Loucy (cell line): ENCODE results near the gene EXOC3L1.

ENCODE experiments used
- H2AFZ ChIP-seq: fragments of 200-600 bp; sonication (generic); 2 replicates; pipeline ENCODE4 v1.6.0; 2016; ENCODE audit warnings: antibody characterized with exemption, mild to moderate bottlenecking, low read length, moderate library complexity
- H3F3A ChIP-seq: fragments of 200-600 bp; 2 replicates; pipeline ENCODE4 v1.6.0; 2016; ENCODE audit warnings: antibody characterized with exemption, low read depth, mild to moderate bottlenecking
- H3K27me3 ChIP-seq: fragments of 200-600 bp; sonication (generic); 2 replicates; pipeline ENCODE4 v1.6.1; 2014; ENCODE audit warnings: low read length, mild to moderate bottlenecking; ENCODE audit not compliant: insufficient read depth, poor library complexity, severe bottlenecking
- H3K36me3 ChIP-seq: fragments of 200-600 bp; sonication (generic); 2 replicates; pipeline ENCODE4 v1.6.1; 2016; ENCODE audit warnings: low read length; ENCODE audit not compliant: insufficient read depth
- H3K4me1 ChIP-seq: fragments of 200-600 bp; sonication (generic); 2 replicates; pipeline ENCODE4 v1.5.1; 2014; ENCODE audit warnings: low read length, mild to moderate bottlenecking; ENCODE audit not compliant: insufficient read depth, poor library complexity, severe bottlenecking
- H3K4me2 ChIP-seq: fragments of 200-600 bp; sonication (generic); 2 replicates; pipeline ENCODE4 v1.6.0; 2014; ENCODE audit warnings: antibody characterized with exemption, low read length, low read depth, mild to moderate bottlenecking; ENCODE audit not compliant: poor library complexity, severe bottlenecking
- H3K4me3 ChIP-seq: fragments of 200-600 bp; sonication (generic); 2 replicates; pipeline ENCODE4 v1.5.1; 2014; ENCODE audit warnings: low read length, mild to moderate bottlenecking, mixed read lengths; ENCODE audit not compliant: poor library complexity, severe bottlenecking
- H3K79me2 ChIP-seq: fragments of 200-600 bp; sonication (generic); 2 replicates; pipeline ENCODE4 v1.6.1; 2014; ENCODE audit warnings: low read length; ENCODE audit not compliant: insufficient read depth
- H3K9ac ChIP-seq: fragments of 200-600 bp; sonication (generic); 2 replicates; pipeline ENCODE4 v1.6.0; 2014; ENCODE audit warnings: mild to moderate bottlenecking, low read depth, low read length, moderate library complexity; ENCODE audit not compliant: poor library complexity, severe bottlenecking
- H3K9me2 ChIP-seq: fragments of 200-600 bp; sonication (generic); replicated peaks from 2 replicates; pipeline ENCODE4 v1.6.1; 2016; ENCODE audit warnings: low read depth, low read length, mixed read lengths
- H3K9me3 ChIP-seq: fragments of 200-600 bp; sonication (generic); 2 replicates; pipeline ENCODE4 v1.6.1; 2014; ENCODE audit warnings: mild to moderate bottlenecking, antibody characterized with exemption, low read length, low read depth; ENCODE audit not compliant: insufficient read depth
- H4K20me1 ChIP-seq: fragments of 200-600 bp; sonication (generic); 2 replicates; pipeline ENCODE4 v1.6.0; 2014; ENCODE audit warnings: antibody characterized with exemption, low read length, mild to moderate bottlenecking; ENCODE audit not compliant: insufficient read depth, poor library complexity, severe bottlenecking
- EZH2phosphoT487 ChIP-seq: fragments of 200-600 bp; IDR thresholded peaks from 2 replicates; pipeline ENCODE4 v1.6.1; 2018; ENCODE audit warnings: antibody characterized with exemption, mild to moderate bottlenecking, moderate library complexity, borderline replicate concordance
- TF ChIP-seq, protein P1 (sequence below): fragments of 200-600 bp; sonication (generic); conservative IDR thresholded peaks from 2 replicates; pipeline ENCODE4 v1.5.1; 2014; ENCODE audit warnings: mild to moderate bottlenecking, antibody characterized with exemption, low read length

The EXOC3L1 gene

DNA sequence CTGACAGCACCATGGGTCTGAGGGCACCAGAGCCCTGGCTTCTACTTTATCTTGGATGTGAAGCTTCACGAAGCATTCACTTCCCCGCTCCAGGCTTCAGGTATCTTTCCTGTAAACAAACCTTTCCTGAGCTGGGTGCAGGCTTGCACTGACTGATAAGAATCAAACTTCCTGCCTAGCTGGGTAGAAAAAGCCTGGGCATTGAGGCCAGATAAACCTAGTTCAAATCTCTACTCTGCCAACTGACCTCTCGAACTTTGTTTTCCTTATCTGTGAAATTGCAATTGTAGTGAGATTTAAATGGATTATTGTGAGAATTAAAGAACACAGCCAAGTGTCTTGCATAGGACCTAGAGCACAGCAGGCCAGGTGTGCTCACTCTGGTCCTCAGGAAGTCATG is 34.1 kb upstream of the EXOC3L1 start:
- Histone ChIP-seq H3K27me3 (no peaks in the 10 kb centered on the region), H3K36me3 (peaks cover 5% of the 10 kb centered on the region; the same call in 1 of the 2 replicates), H3K4me3 (peak overlapping the region; percentile 6), H4K20me1 (peaks cover 8% of the 10 kb centered on the region), H3K9ac (peak overlapping the region; percentile 36), H3K4me1 (peaks cover 42% of the 10 kb centered on the region), H3K4me2 (peak overlapping the region; percentile 91), H3K9me3 (no peaks in the 10 kb centered on the region), H3K79me2 (peaks cover 21% of the 10 kb centered on the region), H2AFZ (no peak overlapping the region), H3K9me2 (no peaks in the 10 kb centered on the region), H3F3A (peaks cover 8% of the 10 kb centered on the region)
- TF ChIP-seq EZH2phosphoT487, result no peak
- TF ChIP-seq, protein P1, sequence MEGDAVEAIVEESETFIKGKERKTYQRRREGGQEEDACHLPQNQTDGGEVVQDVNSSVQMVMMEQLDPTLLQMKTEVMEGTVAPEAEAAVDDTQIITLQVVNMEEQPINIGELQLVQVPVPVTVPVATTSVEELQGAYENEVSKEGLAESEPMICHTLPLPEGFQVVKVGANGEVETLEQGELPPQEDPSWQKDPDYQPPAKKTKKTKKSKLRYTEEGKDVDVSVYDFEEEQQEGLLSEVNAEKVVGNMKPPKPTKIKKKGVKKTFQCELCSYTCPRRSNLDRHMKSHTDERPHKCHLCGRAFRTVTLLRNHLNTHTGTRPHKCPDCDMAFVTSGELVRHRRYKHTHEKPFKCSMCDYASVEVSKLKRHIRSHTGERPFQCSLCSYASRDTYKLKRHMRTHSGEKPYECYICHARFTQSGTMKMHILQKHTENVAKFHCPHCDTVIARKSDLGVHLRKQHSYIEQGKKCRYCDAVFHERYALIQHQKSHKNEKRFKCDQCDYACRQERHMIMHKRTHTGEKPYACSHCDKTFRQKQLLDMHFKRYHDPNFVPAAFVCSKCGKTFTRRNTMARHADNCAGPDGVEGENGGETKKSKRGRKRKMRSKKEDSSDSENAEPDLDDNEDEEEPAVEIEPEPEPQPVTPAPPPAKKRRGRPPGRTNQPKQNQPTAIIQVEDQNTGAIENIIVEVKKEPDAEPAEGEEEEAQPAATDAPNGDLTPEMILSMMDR, result no peak

DNA sequence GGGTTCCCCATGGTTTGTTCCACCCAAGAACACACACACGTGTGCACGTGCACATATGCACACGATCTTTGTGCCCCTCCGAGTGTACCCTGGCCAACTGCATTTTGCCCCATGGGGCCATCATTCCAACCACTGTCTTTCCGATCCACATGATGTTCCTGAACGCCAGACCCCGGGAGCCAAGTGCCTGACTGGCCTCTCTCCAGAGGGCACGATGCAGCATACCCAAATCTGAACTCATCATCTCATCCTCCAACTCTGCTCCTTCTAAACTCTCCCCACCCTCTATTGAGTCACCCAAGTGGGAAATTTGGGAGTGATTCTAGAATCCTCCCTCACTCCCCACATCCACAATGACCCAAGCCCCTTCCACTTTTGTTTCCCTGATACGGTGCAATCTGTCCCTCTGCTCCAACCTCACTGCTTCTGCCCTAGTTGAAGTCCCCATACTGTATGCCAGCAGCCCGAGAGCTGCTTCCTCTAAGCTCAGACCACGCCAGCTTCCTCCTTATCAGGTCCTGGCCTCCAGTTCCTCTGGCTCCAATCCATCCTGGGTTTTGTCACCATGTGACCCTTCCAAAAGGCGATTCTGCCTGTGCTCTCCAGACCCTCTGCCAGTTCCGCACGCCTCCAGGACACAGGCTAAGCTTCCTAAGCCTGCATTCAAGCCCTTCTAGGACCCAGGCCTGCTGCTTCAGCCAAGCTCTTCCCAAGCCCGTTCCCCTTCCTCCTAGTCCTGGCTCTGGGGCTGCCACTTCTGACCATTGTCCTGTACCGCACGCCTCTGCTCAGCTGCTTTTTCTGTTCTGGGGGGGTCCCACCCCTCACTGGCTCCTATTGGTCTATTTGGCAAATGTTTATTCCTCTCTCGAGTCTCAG is 26.9 kb upstream of the EXOC3L1 start:
- Histone ChIP-seq H3K9me3 (no peaks in the 10 kb centered on the region), H3K79me2 (no peaks in the 10 kb centered on the region), H4K20me1 (no peaks in the 10 kb centered on the region), H2AFZ (peak overlapping the region; percentile 51), H3K36me3 (no peaks in the 10 kb centered on the region), H3K4me1 (peaks cover 19% of the 10 kb centered on the region), H3K9me2 (no peaks in the 10 kb centered on the region), H3K4me2 (peak overlapping the region; percentile 25), H3K27me3 (no peaks in the 10 kb centered on the region), H3K9ac (peak overlapping the region; percentile 44), H3K4me3 (no peak overlapping the region), H3F3A (no peaks in the 10 kb centered on the region)
- no peak for TF ChIP-seq EZH2phosphoT487
- TF ChIP-seq, protein P1, result no peak

DNA sequence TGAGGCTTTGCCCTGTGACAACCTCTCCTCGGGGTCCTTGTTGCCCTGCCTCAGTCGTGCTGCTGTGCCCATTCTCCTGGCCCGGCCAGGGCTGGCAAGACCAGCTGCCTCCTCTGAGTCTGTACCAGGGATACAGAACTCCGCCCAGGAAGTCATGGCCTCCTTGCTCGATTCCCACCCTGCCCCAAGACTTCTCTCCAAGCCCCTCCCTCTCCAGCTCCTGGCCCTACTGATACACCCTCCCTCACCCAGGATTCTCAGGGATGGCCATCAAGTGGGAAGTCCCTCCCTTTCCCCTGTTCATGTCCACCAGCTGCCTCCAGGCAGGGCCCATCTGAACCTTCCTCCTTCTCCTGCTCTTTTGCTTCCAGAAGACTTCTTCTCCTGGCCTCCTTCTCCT is 25.8 kb upstream of the EXOC3L1 start:
- no peaks in the 10 kb centered on the region for H3K36me3 ChIP-seq
- H3K4me1 ChIP-seq, result peaks cover 19% of the 10 kb centered on the region
- no peaks in the 10 kb centered on the region for H3K27me3 ChIP-seq
- no peak overlapping the region for H3K9ac ChIP-seq
- no peaks in the 10 kb centered on the region for H4K20me1 ChIP-seq
- TF ChIP-seq, protein P1, result no peak
- no peak for TF ChIP-seq EZH2phosphoT487
- no peaks in the 10 kb centered on the region for H3K79me2 ChIP-seq
- H3K4me2 ChIP-seq, result no peak overlapping the region
- H3K9me3 ChIP-seq, result no peaks in the 10 kb centered on the region
- H3F3A ChIP-seq, result no peaks in the 10 kb centered on the region
- no peaks in the 10 kb centered on the region for H3K9me2 ChIP-seq
- H2AFZ ChIP-seq, result no peak overlapping the region
- no peak overlapping the region for H3K4me3 ChIP-seq
